HepG2 (cell line): ENCODE measurements around the gene THRB. TPM values are rescaled to one million over a fixed set of nuclear protein-coding genes. Genes with fewer than 3 reads are reported as not detected.

Source experiments
- AGO1 ChIP-seq: fragments of 200-400 bp; formaldehyde crosslinking; IDR thresholded peaks from 2 replicates; pipeline ENCODE4 v1.6.1; 2017; ENCODE audit warnings: mild to moderate bottlenecking, low read depth, low read length, moderate library complexity; ENCODE audit not compliant: poor library complexity, severe bottlenecking
- GATA4 ChIP-seq: sonication (generic); IDR thresholded peaks from 2 replicates; pipeline ENCODE4 v1.6.1; 2016; ENCODE audit warnings: antibody characterized with exemption, low read depth, borderline replicate concordance
- MTA3 ChIP-seq: sonication (generic); formaldehyde crosslinking; IDR thresholded peaks from 2 replicates; pipeline ENCODE4 v1.4.0; 2020; ENCODE audit warnings: missing genetic modification reagents
- PHF5A ChIP-seq: IDR thresholded peaks from one replicate; pipeline ENCODE4 v1.6.1; 2018; ENCODE audit warnings: low read depth, missing genetic modification reagents; ENCODE audit not compliant: unreplicated experiment
- PITX1 ChIP-seq: sonication (generic); formaldehyde crosslinking; IDR thresholded peaks from 2 replicates; pipeline ENCODE4 v1.5.1; 2020; ENCODE audit warnings: mild to moderate bottlenecking, missing genetic modification reagents
- SAP130 ChIP-seq: IDR thresholded peaks from 2 replicates; pipeline ENCODE4 v1.6.1; 2016; ENCODE audit warnings: low read depth
- TAF1 ChIP-seq: sonication (generic); formaldehyde crosslinking; IDR thresholded peaks from 2 replicates; pipeline ENCODE4 v1.4.0; 2020; ENCODE audit warnings: missing genetic modification reagents
- TAF15 ChIP-seq: fragments of 200-400 bp; formaldehyde crosslinking; IDR thresholded peaks from one replicate; pipeline ENCODE4 v1.6.1; 2018; ENCODE audit warnings: mild to moderate bottlenecking, low read depth, low read length; ENCODE audit not compliant: poor library complexity, severe bottlenecking
- TFDP2 ChIP-seq: sonication (generic); formaldehyde crosslinking; IDR thresholded peaks from 2 replicates; pipeline ENCODE4 v1.4.0; 2020; ENCODE audit warnings: missing genetic modification reagents
- ZNF275 ChIP-seq: sonication (generic); formaldehyde crosslinking; IDR thresholded peaks from 2 replicates; pipeline ENCODE4 v1.8.0; 2022; ENCODE audit warnings: missing genetic modification reagents, mild to moderate bottlenecking, inconsistent platforms, borderline replicate concordance
- ZNF333 ChIP-seq: sonication (generic); formaldehyde crosslinking; IDR thresholded peaks from 2 replicates; pipeline ENCODE4 v1.4.0; 2020; ENCODE audit warnings: mild to moderate bottlenecking, missing genetic modification reagents, borderline replicate concordance
- ZNF546 ChIP-seq: sonication (generic); formaldehyde crosslinking; conservative IDR thresholded peaks from 2 replicates; pipeline ENCODE4 v1.8.1; 2023; ENCODE audit warnings: mild to moderate bottlenecking, missing genetic modification reagents
- ZNF784 ChIP-seq: sonication (generic); formaldehyde crosslinking; IDR thresholded peaks from 2 replicates; pipeline ENCODE4 v1.5.1; 2020; ENCODE audit warnings: missing genetic modification reagents, mild to moderate bottlenecking, borderline replicate concordance
- ZNF891 ChIP-seq: sonication (generic); formaldehyde crosslinking; IDR thresholded peaks from 2 replicates; pipeline ENCODE4 v1.5.0; 2020; ENCODE audit warnings: mild to moderate bottlenecking, missing genetic modification reagents
- polyA plus RNA-seq, 8 experiments: library from polyadenylated mRNA; depleted of rRNA in 3 of 8; stranded (reverse) in 7 of 8; unstranded in 1 of 8; fragments of >200 nt; fragmentation: Illumina TruSeq in 4 of 8; extraction: Trizol in 4 of 8; gene quantifications; 2 replicates each; pipeline versions ENCODE4 v1.2.1 to v1.2.3, GENCODE V29; 2011 to 2016; ENCODE audit warnings: low read depth in 4 of 8, missing spikeins in 1 of 8, mixed read lengths in 1 of 8; ENCODE audit not compliant: insufficient read depth in 1 of 8
- total RNA-seq, 5 experiments: library from RNA; depleted of rRNA; stranded (reverse); fragments of >200 nt; fragmentation: Illumina TruSeq; extraction: Trizol; gene quantifications; 2 replicates each; pipeline ENCODE4 v1.2.3, GENCODE V29; 2016; ENCODE audit warnings: low read depth in 1 of 5

THRB gene
- total and polyA plus RNA-seq, 2 of the 13 experiments (the other 11 are each of a cell fraction or from before 2014, with no cell fraction given): 4.7 to 22.7 TPM

GRCh38 chr3:24495326-24495994 is 810 bp upstream of the THRB start (continued):
- TF ChIP-seq ZNF275 (CRISPR knock-in tag) (no peak), ZNF546 (CRISPR knock-in tag) (peak; percentile 69; the same call in 1 of the 2 replicates), GATA4 (0 out of 2 replicates have a peak, but pooled peaks have one; percentile 26), ZNF784 (CRISPR knock-in tag) (peak; percentile 61; the same call in 1 of the 2 replicates), PHF5A (CRISPR knock-in tag) (no peak), TAF1 (CRISPR knock-in tag) (peak; percentile 51; the same call in 1 of the 2 replicates), ZNF333 (CRISPR knock-in tag) (0 out of 2 replicates have a peak, but pooled peaks have one; percentile 20), PITX1 (CRISPR knock-in tag) (peak; percentile 83), TAF15 (no peak), TFDP2 (peak; percentile 43; the same call in 1 of the 2 replicates), MTA3 (CRISPR knock-in tag) (0 out of 2 replicates have a peak, but pooled peaks have one; percentile 5), ZNF891 (peak; percentile 45; the same call in 1 of the 2 replicates), SAP130 (CRISPR knock-in tag) (peak; percentile 41; the same call in 1 of the 2 replicates), AGO1 (peak; percentile 90)
